ENCODE results near the gene PXK.

GRCh38 chr3:58359621-58360020 lies 26.9 kb downstream of the PXK start:
- TF ChIP-seq PBX3 (IDR thresholded peaks at IDR 0.05; ENCODE audit: insufficient replicate concordance, low read depth, low read length) (no peak), CTCF (IDR thresholded peaks at IDR 0.05 in 2 of 3, conservative IDR thresholded peaks at IDR 0.05 in 1 of 3; ENCODE audit: control insufficient read depth in 2 of 3, extremely low read depth in 1 of 3, insufficient read depth in 1 of 3, low read depth in 3 of 3, low read length in 3 of 3) (no peak), ZNF274 (IDR thresholded peaks at IDR 0.05; ENCODE audit: insufficient read depth, insufficient read length) (no peak), MAX (IDR thresholded peaks at IDR 0.05; ENCODE audit: low read depth, low read length) (no peak), EGR1 (IDR thresholded peaks at IDR 0.05; ENCODE audit: borderline replicate concordance in 1 of 2, low read depth in 2 of 2, low read length in 2 of 2) (no peak), RCOR1 (conservative IDR thresholded peaks at IDR 0.05; ENCODE audit: low read depth, low read length) (no peak), EZH2 (IDR thresholded peaks at IDR 0.05; ENCODE audit: borderline replicate concordance, control insufficient read depth, low read depth, low read length) (no peak)
